T-cell (primary cell): ENCODE results near the gene CRY1. TPM values are rescaled to one million over a fixed set of nuclear protein-coding genes. Genes with fewer than 3 reads are reported as not detected.

Source experiments
- ATAC-seq, 4 experiments: fragments of 200-7000 bp in 3 of 4; fragments of 150-1000 bp in 1 of 4; cut with Tn5 transposase; replicated peaks in 1 of 4; 1 replicate in 3 of 4; 2 replicates in 1 of 4; pipeline ENCODE4 v1.10.0; 2021; ENCODE audit warnings: moderate library complexity in 3 of 4, mild to moderate bottlenecking in 2 of 4, moderate number of reproducible peaks in 1 of 4
- CTCF ChIA-PET, 2 donors: fragments of 300-600 bp; sonication (Branson Sonifier 250); formaldehyde crosslinking; loops; one replicate each; lab custom pipeline; 2022; ENCODE audit warnings: antibody characterized with exemption in 2 of 2; lab: Charles Lee
- POLR2A ChIA-PET, 2 donors: fragments of 300-600 bp; sonication (Branson Sonifier 250); formaldehyde crosslinking; loops; one replicate each; lab custom pipeline; 2022; ENCODE audit warnings: antibody characterized with exemption in 2 of 2; lab: Charles Lee
- DNase-seq, 35 experiments: peaks; one replicate each; pipeline versions ENCODE4 v3.0.0 to v3.0.0-alpha.2; 2013 to 2023
- H3K27ac ChIP-seq: one replicate; pipeline ENCODE4 v1.5.1; 2013; ENCODE audit warnings: low read length
- H3K27me3 ChIP-seq, 2 experiments: replicated peaks in 1 of 2; 1 replicate in 1 of 2; 2 replicates in 1 of 2; pipeline versions ENCODE4 v1.6.1 to v1.7.0; 2013; ENCODE audit warnings: low read length in 1 of 2, mixed read lengths in 1 of 2; ENCODE audit not compliant: control insufficient read depth in 2 of 2, insufficient read depth in 2 of 2; ENCODE audit errors: extremely low read depth in 1 of 2
- H3K36me3 ChIP-seq, 2 donors: 1 replicate in 1 of 2; 2 replicates in 1 of 2; pipeline versions ENCODE4 v1.6.1 to v1.7.0; 2013; ENCODE audit warnings: low read length in 1 of 2; ENCODE audit not compliant: control insufficient read depth in 2 of 2, insufficient read depth in 1 of 2; ENCODE audit errors: extremely low read depth in 1 of 2
- H3K4me1 ChIP-seq, 2 experiments: 1 replicate in 1 of 2; 2 replicates in 1 of 2; pipeline versions ENCODE4 v1.6.1 to v1.7.0; 2013; ENCODE audit warnings: low read length in 2 of 2, mixed read lengths in 1 of 2; ENCODE audit not compliant: insufficient read depth in 2 of 2, control insufficient read depth in 1 of 2; ENCODE audit errors: extremely low read depth in 1 of 2
- H3K4me3 ChIP-seq, 2 donors: 1 replicate in 1 of 2; 2 replicates in 1 of 2; pipeline versions ENCODE4 v1.5.1 to v1.7.0; 2013; ENCODE audit warnings: mild to moderate bottlenecking in 2 of 2, low read length in 1 of 2, moderate library complexity in 1 of 2; ENCODE audit not compliant: control insufficient read depth in 1 of 2; ENCODE audit errors: extremely low read depth in 1 of 2
- H3K9me3 ChIP-seq: 2 replicates; pipeline ENCODE4 v1.7.0; 2013
- H3K27ac Mint-ChIP-seq, 2 donors: one replicate each; pipeline ENCODE4 v1.8.0; 2020 to 2021; ENCODE audit warnings: mild to moderate bottlenecking in 2 of 2, mixed read lengths in 2 of 2
- H3K27me3 Mint-ChIP-seq, 2 donors: one replicate each; pipeline ENCODE4 v1.8.0; 2021 to 2022; ENCODE audit warnings: mixed read lengths in 2 of 2
- H3K36me3 Mint-ChIP-seq: one replicate; pipeline ENCODE4 v1.8.0; 2021; ENCODE audit warnings: mixed read lengths
- H3K4me1 Mint-ChIP-seq, 3 donors: one replicate each; pipeline ENCODE4 v1.8.0; 2020 to 2022; ENCODE audit warnings: mixed read lengths in 3 of 3, mild to moderate bottlenecking in 1 of 3
- H3K4me3 Mint-ChIP-seq, 3 donors: one replicate each; pipeline ENCODE4 v1.8.0; 2020 to 2022; ENCODE audit warnings: mild to moderate bottlenecking in 3 of 3, mixed read lengths in 3 of 3, moderate library complexity in 3 of 3
- H3K9me3 Mint-ChIP-seq, 3 donors: one replicate each; pipeline ENCODE4 v1.8.0; 2020 to 2022; ENCODE audit warnings: mixed read lengths in 3 of 3
- WGBS: methylation state at CpG from one replicate; pipeline ENCODE4 v1.1.5; 2013; ENCODE audit warnings: missing lambda C conversion rate; ENCODE audit not compliant: insufficient coverage; 5-methylcytosine and 5-hydroxymethylcytosine counted together
- total RNA-seq, 35 experiments: library from RNA in 6 of 35; stranded (reverse) in 6 of 35; fragments of 120-200 nt in 1 of 35; gene quantifications; one replicate each; pipeline versions ENCODE4 v1.2.1 to v1.2.4 and lab custom pipeline; 2013 to 2026

The CRY1 gene
- total RNA-seq, 5 donors from 2014 or later (not counting 1 experiment from before 2014, with no cell fraction given) = 31.4 to 58.1 (median 35.9) TPM

GRCh38 chr12:107125833-107126232 is 32.5 kb upstream of the CRY1 start:
- Histone ChIP-seq H3K4me3 (no peak overlapping the region), H3K36me3 (no peaks in the 10 kb centered on the region), H3K27me3 (peaks cover 0 to 6% of the 10 kb centered on the region in 2 experiments), H3K4me1 (no peaks in the 10 kb centered on the region), H3K9me3 (no peaks in the 10 kb centered on the region), H3K27ac (no peak overlapping the region)
- no peak overlapping the region for H3K4me3 Mint-ChIP-seq
- H3K9me3 Mint-ChIP-seq = no peaks in the 10 kb centered on the region
- ChIA-PET POLR2A (interaction anchor here in 1 of 2 donors (0.5 to 0.6 kb wide), 2 partner anchors 284 to 1519 kb away, joined by 3 to 6 read pairs; no protein-coding TSS in a partner anchor), CTCF (interaction anchor here (0.6 to 2.3 kb wide), 5 partner anchors 9 to 482 kb away, joined by 3 to 14 read pairs (median 4); no protein-coding TSS in a partner anchor)
- no peak overlapping the region for H3K27ac Mint-ChIP-seq
- no CpG with 5 or more reads among the region's 3 CpGs for WGBS
- peaks cover 20% of the 10 kb centered on the region in 2 donors for H3K27me3 Mint-ChIP-seq
- no peaks in the 10 kb centered on the region for H3K36me3 Mint-ChIP-seq
- DNase-seq = no peak
- ATAC-seq = no peak
- no peaks in the 10 kb centered on the region for H3K4me1 Mint-ChIP-seq

GRCh38 chr12:107122452-107122958 is 29.2 kb upstream of the CRY1 start:
- Mint-ChIP-seq H3K36me3 (no peaks in the 10 kb centered on the region), H3K4me3 (no peak overlapping the region), H3K27me3 (peaks cover 20 to 26% of the 10 kb centered on the region in 2 donors), H3K9me3 (no peaks in the 10 kb centered on the region), H3K4me1 (no peaks in the 10 kb centered on the region), H3K27ac (no peak overlapping the region)
- ChIA-PET CTCF (interaction anchor here in 1 of 2 donors (0.6 kb wide), 1 partner anchor 18 kb away, joined by 3 read pairs; no protein-coding TSS in a partner anchor), POLR2A (no interaction called here)
- no peak overlapping the region for H3K4me3 ChIP-seq
- no peak for DNase-seq
- no CpG with 5 or more reads among the region's 3 CpGs for WGBS
- no peaks in the 10 kb centered on the region for H3K4me1 ChIP-seq
- no peak for ATAC-seq
- H3K36me3 ChIP-seq = no peaks in the 10 kb centered on the region
- no peak overlapping the region for H3K27ac ChIP-seq
- H3K9me3 ChIP-seq = no peaks in the 10 kb centered on the region
- peaks cover 0 to 9% of the 10 kb centered on the region in 2 experiments for H3K27me3 ChIP-seq

- no CpG with 5 or more reads among the region's 3 CpGs for WGBS
- Mint-ChIP-seq H3K27me3 (peaks cover 25 to 26% of the 10 kb centered on the region in 2 donors), H3K4me1 (no peaks in the 10 kb centered on the region), H3K27ac (no peak overlapping the region), H3K9me3 (no peaks in the 10 kb centered on the region), H3K36me3 (no peaks in the 10 kb centered on the region), H3K4me3 (no peak overlapping the region)
- ATAC-seq (no peak), DNase-seq (no peak)
- no peaks in the 10 kb centered on the region for H3K4me1 ChIP-seq
- CTCF ChIA-PET = no interaction called here
- H3K27ac ChIP-seq = no peak overlapping the region
- H3K36me3 ChIP-seq = no peaks in the 10 kb centered on the region
- H3K4me3 ChIP-seq = no peak overlapping the region
- peaks cover 0 to 9% of the 10 kb centered on the region in 2 experiments for H3K27me3 ChIP-seq
- POLR2A ChIA-PET = no interaction called here
- no peaks in the 10 kb centered on the region for H3K9me3 ChIP-seq
Measured at GRCh38 chr12:107119091-107119490, 25.7 kb upstream of the CRY1 start.

DNA sequence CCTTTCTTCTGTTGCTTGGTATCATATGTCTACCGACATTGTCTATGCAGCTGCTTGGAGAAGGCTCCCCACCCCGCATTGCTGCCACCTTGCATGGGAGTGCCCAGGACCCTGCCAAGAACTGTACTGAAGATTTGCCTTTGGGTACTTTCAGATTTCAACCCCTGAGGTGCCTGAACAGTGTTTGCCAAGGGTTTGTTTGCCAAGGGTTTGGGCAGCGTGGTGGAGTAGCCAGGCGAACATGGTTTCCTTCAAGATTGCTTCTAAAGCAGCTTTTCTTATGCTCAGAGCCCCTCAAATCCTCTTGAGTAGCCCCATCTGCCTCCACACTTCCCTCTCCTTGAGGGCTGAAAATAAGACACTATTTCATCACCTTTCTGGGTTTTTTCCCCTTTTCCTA is 25.3 kb upstream of the CRY1 start:
- CTCF ChIA-PET = interaction anchor here in 1 of 2 donors (0.6 kb wide), 1 partner anchor 558 kb away, joined by 3 read pairs; no protein-coding TSS in a partner anchor
- no peak for ATAC-seq

DNA sequence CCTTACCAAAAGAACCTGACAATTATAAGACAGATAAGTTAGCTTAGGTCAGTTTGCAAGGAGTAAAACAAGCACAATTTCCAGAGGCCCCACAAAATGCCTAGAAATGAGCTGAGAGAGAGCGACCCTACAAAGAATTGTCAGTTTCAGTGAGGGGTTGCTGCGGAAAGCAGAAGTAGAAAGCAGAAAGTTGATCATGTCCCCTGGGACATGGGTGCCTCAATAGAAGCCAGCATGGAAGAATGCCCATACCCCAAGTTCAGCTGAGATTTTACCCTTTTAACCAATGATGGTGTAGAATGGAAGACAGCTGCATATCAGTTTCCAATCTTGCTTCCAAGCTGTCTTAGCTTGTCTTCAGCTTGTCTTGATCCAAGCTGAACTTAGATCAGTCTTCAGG is 21.8 kb upstream of the CRY1 start:
- Mint-ChIP-seq H3K9me3 (no peaks in the 10 kb centered on the region), H3K4me3 (no peak overlapping the region), H3K27me3 (peaks cover 19 to 20% of the 10 kb centered on the region in 2 donors), H3K36me3 (no peaks in the 10 kb centered on the region), H3K27ac (no peak overlapping the region), H3K4me1 (no peaks in the 10 kb centered on the region)
- no CpG with 5 or more reads among the region's 2 CpGs for WGBS
- no peak overlapping the region for H3K27ac ChIP-seq
- ChIA-PET CTCF (interaction anchor here (0.6 to 1.2 kb wide), 5 partner anchors 9 to 795 kb away, joined by 3 to 7 read pairs (median 4); no protein-coding TSS in a partner anchor), POLR2A (no interaction called here)
- H3K36me3 ChIP-seq = no peaks in the 10 kb centered on the region
- H3K9me3 ChIP-seq = no peaks in the 10 kb centered on the region
- no peaks in the 10 kb centered on the region for H3K4me1 ChIP-seq
- H3K4me3 ChIP-seq = no peak overlapping the region
- no peak for DNase-seq
- peaks cover 0 to 3% of the 10 kb centered on the region in 2 experiments for H3K27me3 ChIP-seq
- ATAC-seq = no peak

More for the DNA sequence above, 25.3 kb upstream of the CRY1 start:
- Mint-ChIP-seq H3K36me3 (no peaks in the 10 kb centered on the region), H3K4me3 (no peak overlapping the region), H3K27ac (no peak overlapping the region), H3K27me3 (peaks cover 23 to 26% of the 10 kb centered on the region in 2 donors), H3K4me1 (no peaks in the 10 kb centered on the region), H3K9me3 (no peaks in the 10 kb centered on the region)
- Histone ChIP-seq H3K4me1 (no peaks in the 10 kb centered on the region), H3K9me3 (no peaks in the 10 kb centered on the region), H3K27ac (no peak overlapping the region), H3K36me3 (no peaks in the 10 kb centered on the region), H3K27me3 (peaks cover 0 to 9% of the 10 kb centered on the region in 2 experiments), H3K4me3 (no peak overlapping the region)
- WGBS = 90% methylated on average over 4 of the region's 4 CpGs
- no peak for DNase-seq
- POLR2A ChIA-PET = no interaction called here

DNA sequence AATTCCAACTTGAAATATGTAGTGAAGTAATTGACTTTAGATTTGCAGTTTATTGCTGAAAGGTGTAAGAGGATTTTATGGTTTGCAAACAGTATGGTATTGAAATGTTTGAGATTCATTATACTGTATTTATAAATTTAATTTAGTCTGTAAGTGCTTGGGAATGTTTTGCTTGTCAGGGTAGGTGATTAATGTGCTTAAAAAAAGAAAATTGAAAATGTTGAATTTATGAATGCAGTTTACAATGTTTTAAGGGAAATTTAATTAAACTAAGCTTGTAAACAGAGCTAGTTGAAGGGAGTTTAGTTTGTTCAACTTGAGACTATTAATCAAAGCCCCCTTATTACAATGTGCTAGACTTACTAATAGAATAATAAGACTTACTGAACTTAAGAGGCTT is 18.0 kb upstream of the CRY1 start:
- DNase-seq = no peak
- Histone ChIP-seq H3K4me1 (no peaks in the 10 kb centered on the region), H3K4me3 (no peak overlapping the region), H3K9me3 (no peaks in the 10 kb centered on the region), H3K27me3 (no peaks in the 10 kb centered on the region), H3K27ac (no peak overlapping the region), H3K36me3 (no peaks in the 10 kb centered on the region)
- Mint-ChIP-seq H3K27me3 (peaks cover 15 to 36% of the 10 kb centered on the region in 2 donors), H3K36me3 (no peaks in the 10 kb centered on the region), H3K27ac (no peak overlapping the region), H3K4me1 (no peaks in the 10 kb centered on the region), H3K9me3 (no peaks in the 10 kb centered on the region), H3K4me3 (no peak overlapping the region)
- ChIA-PET POLR2A (interaction anchor here (0.6 kb wide), 2 partner anchors 505 to 748 kb away, joined by 3 read pairs; no protein-coding TSS in a partner anchor), CTCF (interaction anchor here in 1 of 2 donors (0.6 to 2.0 kb wide), 4 partner anchors 9 to 878 kb away, joined by 3 to 6 read pairs (median 4); no protein-coding TSS in a partner anchor)
- no peak for ATAC-seq
